Loucy (cell line): ENCODE results near the gene TBCE.
A peak's percentile ranks its signal among the peaks of the same experiment; 100 is the strongest.

Experiments
- H2AFZ ChIP-seq: fragments of 200-600 bp; sonication (generic); 2 replicates; pipeline ENCODE4 v1.6.0; 2016; ENCODE audit warnings: antibody characterized with exemption, mild to moderate bottlenecking, low read length, moderate library complexity
- H3F3A ChIP-seq: fragments of 200-600 bp; 2 replicates; pipeline ENCODE4 v1.6.0; 2016; ENCODE audit warnings: antibody characterized with exemption, low read depth, mild to moderate bottlenecking
- H3K27me3 ChIP-seq: fragments of 200-600 bp; sonication (generic); 2 replicates; pipeline ENCODE4 v1.6.1; 2014; ENCODE audit warnings: low read length, mild to moderate bottlenecking; ENCODE audit not compliant: insufficient read depth, poor library complexity, severe bottlenecking
- H3K36me3 ChIP-seq: fragments of 200-600 bp; sonication (generic); 2 replicates; pipeline ENCODE4 v1.6.1; 2016; ENCODE audit warnings: low read length; ENCODE audit not compliant: insufficient read depth
- H3K4me1 ChIP-seq: fragments of 200-600 bp; sonication (generic); 2 replicates; pipeline ENCODE4 v1.5.1; 2014; ENCODE audit warnings: low read length, mild to moderate bottlenecking; ENCODE audit not compliant: insufficient read depth, poor library complexity, severe bottlenecking
- H3K4me2 ChIP-seq: fragments of 200-600 bp; sonication (generic); 2 replicates; pipeline ENCODE4 v1.6.0; 2014; ENCODE audit warnings: antibody characterized with exemption, low read length, low read depth, mild to moderate bottlenecking; ENCODE audit not compliant: poor library complexity, severe bottlenecking
- H3K4me3 ChIP-seq: fragments of 200-600 bp; sonication (generic); 2 replicates; pipeline ENCODE4 v1.5.1; 2014; ENCODE audit warnings: low read length, mild to moderate bottlenecking, mixed read lengths; ENCODE audit not compliant: poor library complexity, severe bottlenecking
- H3K79me2 ChIP-seq: fragments of 200-600 bp; sonication (generic); 2 replicates; pipeline ENCODE4 v1.6.1; 2014; ENCODE audit warnings: low read length; ENCODE audit not compliant: insufficient read depth
- H3K9ac ChIP-seq: fragments of 200-600 bp; sonication (generic); 2 replicates; pipeline ENCODE4 v1.6.0; 2014; ENCODE audit warnings: mild to moderate bottlenecking, low read depth, low read length, moderate library complexity; ENCODE audit not compliant: poor library complexity, severe bottlenecking
- H3K9me2 ChIP-seq: fragments of 200-600 bp; sonication (generic); replicated peaks from 2 replicates; pipeline ENCODE4 v1.6.1; 2016; ENCODE audit warnings: low read depth, low read length, mixed read lengths
- H3K9me3 ChIP-seq: fragments of 200-600 bp; sonication (generic); 2 replicates; pipeline ENCODE4 v1.6.1; 2014; ENCODE audit warnings: mild to moderate bottlenecking, antibody characterized with exemption, low read length, low read depth; ENCODE audit not compliant: insufficient read depth
- H4K20me1 ChIP-seq: fragments of 200-600 bp; sonication (generic); 2 replicates; pipeline ENCODE4 v1.6.0; 2014; ENCODE audit warnings: antibody characterized with exemption, low read length, mild to moderate bottlenecking; ENCODE audit not compliant: insufficient read depth, poor library complexity, severe bottlenecking
- CTCF ChIP-seq: fragments of 200-600 bp; sonication (generic); conservative IDR thresholded peaks from 2 replicates; pipeline ENCODE4 v1.5.1; 2014; ENCODE audit warnings: mild to moderate bottlenecking, antibody characterized with exemption, low read length
- EZH2phosphoT487 ChIP-seq: fragments of 200-600 bp; IDR thresholded peaks from 2 replicates; pipeline ENCODE4 v1.6.1; 2018; ENCODE audit warnings: antibody characterized with exemption, mild to moderate bottlenecking, moderate library complexity, borderline replicate concordance

TBCE gene

DNA sequence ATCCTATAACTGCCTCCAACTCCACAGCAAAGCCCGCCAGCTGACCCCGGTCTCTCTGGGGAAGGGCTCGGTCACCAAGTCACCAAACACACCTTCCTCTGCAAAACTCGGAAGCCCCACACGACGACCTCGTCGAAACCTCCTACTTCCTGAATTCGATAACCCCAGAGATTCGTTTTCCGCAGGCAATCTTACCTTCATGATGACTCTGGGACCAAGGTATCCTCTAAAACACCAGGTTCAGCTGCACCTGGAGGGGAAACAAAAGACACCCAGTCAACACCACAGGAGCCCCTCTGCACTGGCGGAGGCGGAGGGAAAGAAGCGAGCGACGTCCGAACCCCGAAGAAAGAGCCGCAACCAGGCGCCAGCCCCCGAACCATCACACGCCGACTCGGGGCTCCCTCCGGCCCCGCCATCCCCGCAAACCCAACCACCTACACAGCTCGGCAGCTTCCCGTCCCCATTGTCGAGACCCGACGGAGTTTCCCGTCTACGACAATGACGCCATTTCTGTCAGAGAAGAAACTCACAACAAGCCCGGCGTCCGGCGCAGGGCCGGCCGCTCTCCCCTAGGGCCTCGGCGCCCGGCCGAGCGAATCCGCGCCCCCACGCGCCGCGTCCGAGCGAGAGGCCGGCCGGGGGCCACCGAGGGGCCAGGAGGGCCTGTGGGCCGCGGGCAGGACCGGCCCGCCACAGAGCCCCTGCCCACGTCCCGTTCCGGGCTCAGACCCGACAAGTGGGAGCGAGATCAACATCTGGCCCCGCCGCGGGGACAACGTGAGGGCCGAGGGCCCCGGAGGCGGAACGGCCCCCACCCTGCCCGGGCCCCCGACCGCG lies 40.3 kb upstream of the TBCE start:
- Histone ChIP-seq H3K27me3 (no peaks in the 10 kb centered on the region), H3K4me3 (peak overlapping the region; percentile 88), H3K9ac (peak overlapping the region; percentile 91), H2AFZ (peak overlapping the region; percentile 16; the same call in 1 of the 2 replicates), H3K4me2 (peak overlapping the region; percentile 93), H3K9me3 (no peaks in the 10 kb centered on the region), H3K9me2 (no peaks in the 10 kb centered on the region), H3K79me2 (peaks cover 90% of the 10 kb centered on the region), H4K20me1 (peaks cover 83% of the 10 kb centered on the region), H3K4me1 (peaks cover 59% of the 10 kb centered on the region), H3F3A (no peaks in the 10 kb centered on the region), H3K36me3 (no peaks in the 10 kb centered on the region)
- no peak for TF ChIP-seq CTCF
- TF ChIP-seq EZH2phosphoT487: no peak

DNA sequence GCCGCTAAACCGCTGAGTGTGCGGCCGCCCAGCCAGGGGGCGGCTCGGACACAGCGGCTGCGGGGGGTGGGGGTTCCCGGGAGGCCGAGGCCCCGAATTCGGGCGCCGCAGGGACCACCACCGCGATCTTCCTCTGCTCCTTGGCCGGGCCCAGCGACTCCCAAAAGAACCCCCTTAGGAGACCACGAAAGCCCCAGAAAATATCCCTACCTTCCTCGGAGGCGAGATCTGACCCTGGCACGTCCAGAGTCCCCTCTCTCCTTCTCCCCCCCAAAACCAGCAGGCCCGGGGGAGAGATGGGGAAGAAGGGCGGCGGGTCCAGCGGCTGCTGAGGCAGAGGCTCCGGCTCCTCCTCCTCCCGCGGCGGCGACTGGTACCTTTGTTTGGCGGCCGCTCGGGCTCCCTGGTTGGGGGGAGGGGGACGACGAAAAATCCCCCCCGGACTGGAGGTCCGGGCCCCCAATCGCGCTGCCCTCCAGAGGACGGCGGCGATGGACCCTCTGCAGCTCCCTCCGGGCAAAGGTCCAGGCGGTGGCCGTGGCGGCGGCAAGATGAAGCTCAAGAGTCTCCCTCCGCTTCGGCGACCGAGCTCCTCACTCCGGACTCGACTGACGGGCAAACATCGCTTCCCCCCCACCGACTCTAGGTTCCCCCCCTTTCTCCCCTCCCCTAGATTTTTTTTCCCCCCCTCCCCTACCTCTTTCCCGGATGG lies 39.5 kb upstream of the TBCE start, which contains the start of gene ARID4B:
ARID4B (minus strand) TSS at position 621 of the 712 bp plus-strand sequence. CDS start 1,260 bp downstream, outside the sequence.
- Histone ChIP-seq H3K79me2 (peaks cover 90% of the 10 kb centered on the region), H3K4me1 (peaks cover 54% of the 10 kb centered on the region), H2AFZ (peak within 1 kb of the TSS; percentile 91), H3K27me3 (no peaks in the 10 kb centered on the region), H3K4me3 (peak within 1 kb of the TSS; percentile 91), H3K36me3 (no peaks in the 10 kb centered on the region), H3F3A (no peaks in the 10 kb centered on the region), H3K4me2 (peak within 1 kb of the TSS; percentile 93), H3K9ac (peak within 1 kb of the TSS; percentile 91), H4K20me1 (peaks cover 81% of the 10 kb centered on the region), H3K9me2 (no peaks in the 10 kb centered on the region), H3K9me3 (no peaks in the 10 kb centered on the region)
- TF ChIP-seq CTCF (no peak), EZH2phosphoT487 (no peak)

DNA sequence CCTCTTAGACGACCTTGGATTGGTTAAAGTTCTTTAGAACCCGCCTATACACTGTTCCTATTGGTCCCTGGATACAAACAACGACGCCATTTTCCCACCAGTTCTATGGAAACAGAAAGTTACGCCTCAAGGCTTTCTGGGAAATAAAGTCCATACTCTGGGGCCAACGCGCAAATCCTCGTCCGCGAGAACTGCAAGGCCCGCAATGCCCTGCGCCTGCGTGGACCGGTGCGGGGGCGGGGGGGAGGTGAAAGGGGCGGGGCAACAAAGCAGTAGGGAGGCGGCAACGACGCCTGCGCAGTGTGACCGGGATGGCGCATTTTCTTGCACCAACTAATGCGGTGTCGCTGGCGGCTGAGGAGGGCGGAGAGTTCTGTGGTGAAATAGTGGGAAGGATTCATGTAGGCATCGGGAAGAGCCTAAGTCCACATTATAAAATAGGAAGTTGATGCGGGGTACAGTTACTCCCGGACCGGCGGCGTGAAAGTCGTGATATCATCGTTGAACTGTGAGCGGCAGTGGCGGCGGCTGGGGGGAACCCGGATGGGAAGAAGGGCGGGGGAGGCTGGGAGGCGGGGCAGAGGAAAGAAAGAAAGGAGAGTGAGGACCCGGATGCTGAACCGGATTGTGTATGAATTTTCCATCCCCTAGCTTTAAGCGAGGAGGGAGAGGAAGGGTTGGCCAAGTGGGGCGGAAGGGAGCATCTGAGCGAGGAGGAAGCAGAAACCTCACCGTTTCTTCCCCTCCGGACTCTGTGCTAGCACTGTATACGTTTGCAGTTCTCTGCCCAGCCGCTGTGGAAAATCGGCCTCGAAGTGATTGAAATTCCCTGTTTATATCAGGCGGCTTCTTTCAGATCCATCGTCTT lies 38.7 kb upstream of the TBCE start, which contains the start of gene GGPS1:
GGPS1 (plus strand) TSS at position 300 of the 868 bp plus-strand sequence. CDS start 6,695 bp downstream, outside the sequence.
- TF ChIP-seq CTCF: no peak
- TF ChIP-seq EZH2phosphoT487: no peak
- peaks cover 52% of the 10 kb centered on the region for H3K4me1 ChIP-seq
- H3F3A ChIP-seq: no peaks in the 10 kb centered on the region
- H3K9me3 ChIP-seq: no peaks in the 10 kb centered on the region
- H3K4me2 ChIP-seq: peak within 1 kb of the TSS; percentile 93
- H3K27me3 ChIP-seq: no peaks in the 10 kb centered on the region
- H2AFZ ChIP-seq: peak within 1 kb of the TSS; percentile 91
- peaks cover 73% of the 10 kb centered on the region for H4K20me1 ChIP-seq
- H3K9ac ChIP-seq: peak within 1 kb of the TSS; percentile 91
- peak within 1 kb of the TSS; percentile 91 for H3K4me3 ChIP-seq
- H3K79me2 ChIP-seq: peaks cover 90% of the 10 kb centered on the region
- H3K36me3 ChIP-seq: no peaks in the 10 kb centered on the region
- no peaks in the 10 kb centered on the region for H3K9me2 ChIP-seq
